Left lung (tissue), 8 donors: Measurements from ENCODE around the gene VSX1. TPM values are rescaled to one million over a fixed set of nuclear protein-coding genes. Genes with fewer than 3 reads are reported as not detected.

Source experiments
- polyA plus RNA-seq, 6 donors: library from polyadenylated mRNA; unstranded; fragments of 120-200 nt; gene quantifications; one replicate each; pipeline ENCODE4 v1.2.1, GENCODE V29; 2013; ENCODE audit not compliant: insufficient read length in 6 of 6
- total RNA-seq, 2 donors: library from RNA; stranded (reverse); fragmentation: NEBNext Ultra II Directional; extraction: Animal tissue kit (Norgen Biotek cat#: 25700); gene quantifications; one replicate each; pipeline ENCODE4 v1.2.1, GENCODE V29; 2021
- donor health status: DM: no; HTN: yes; CAD: no.
- donor health status: DM: no; HTN: no; CAD: no.

Gene VSX1
- total and polyA plus RNA-seq, 8 donors: 0.10 TPM; not detected in 7

Other genes with a start within 250 kb of the VSX1 start
- gene CST7, start 132.9 kb downstream of the VSX1 start, total RNA-seq: 10 to 100 TPM in 1 of 2 donors, 1 to 10 TPM in 1; 2.4 to 28.0 TPM
- 1 to 10 TPM in 5 of 6 donors, under 1 TPM in 1; 0.84 to 2.0 (median 1.4) TPM for gene CST7, start 132.9 kb downstream of the VSX1 start, polyA plus RNA-seq
- 10 to 100 TPM; 82.5 to 83.6 TPM for gene APMAP, start 89.4 kb downstream of the VSX1 start, total RNA-seq
- 10 to 100 TPM; 76.2 to 90.2 (median 83.3) TPM for gene APMAP, start 89.4 kb downstream of the VSX1 start, polyA plus RNA-seq
- gene ACSS1, start 24.0 kb downstream of the VSX1 start, total RNA-seq: 10 to 100 TPM; 26.6 to 40.7 TPM
- 10 to 100 TPM; 41.0 to 44.3 (median 42.8) TPM for gene ACSS1, start 24.0 kb downstream of the VSX1 start, polyA plus RNA-seq
- gene ENTPD6, start 113.6 kb upstream of the VSX1 start, total RNA-seq: 10 to 100 TPM; 72.7 to 76.3 TPM
- gene ENTPD6, start 113.6 kb upstream of the VSX1 start, polyA plus RNA-seq: 10 to 100 TPM; 40.2 to 54.1 (median 45.0) TPM
- 10 to 100 TPM; 78.2 to 81.3 TPM for gene PYGB, start 165.9 kb upstream of the VSX1 start, total RNA-seq
- gene PYGB, start 165.9 kb upstream of the VSX1 start, polyA plus RNA-seq: 10 to 100 TPM; 37.8 to 56.3 (median 46.7) TPM